ENCODE measurements around the gene SLC25A19. TPM values are rescaled to one million over a fixed set of nuclear protein-coding genes. Genes with fewer than 3 reads are reported as not detected.
"Not testable (repeated sequence)": the region's sequence is repeated elsewhere in the genome, so short reads cannot be mapped to it uniquely, and the experiment has no call there.

Gene SLC25A19
- total RNA-seq, 1 donor from 2014 or later, result 7.1 TPM

- TF ChIP-seq, protein P1, sequence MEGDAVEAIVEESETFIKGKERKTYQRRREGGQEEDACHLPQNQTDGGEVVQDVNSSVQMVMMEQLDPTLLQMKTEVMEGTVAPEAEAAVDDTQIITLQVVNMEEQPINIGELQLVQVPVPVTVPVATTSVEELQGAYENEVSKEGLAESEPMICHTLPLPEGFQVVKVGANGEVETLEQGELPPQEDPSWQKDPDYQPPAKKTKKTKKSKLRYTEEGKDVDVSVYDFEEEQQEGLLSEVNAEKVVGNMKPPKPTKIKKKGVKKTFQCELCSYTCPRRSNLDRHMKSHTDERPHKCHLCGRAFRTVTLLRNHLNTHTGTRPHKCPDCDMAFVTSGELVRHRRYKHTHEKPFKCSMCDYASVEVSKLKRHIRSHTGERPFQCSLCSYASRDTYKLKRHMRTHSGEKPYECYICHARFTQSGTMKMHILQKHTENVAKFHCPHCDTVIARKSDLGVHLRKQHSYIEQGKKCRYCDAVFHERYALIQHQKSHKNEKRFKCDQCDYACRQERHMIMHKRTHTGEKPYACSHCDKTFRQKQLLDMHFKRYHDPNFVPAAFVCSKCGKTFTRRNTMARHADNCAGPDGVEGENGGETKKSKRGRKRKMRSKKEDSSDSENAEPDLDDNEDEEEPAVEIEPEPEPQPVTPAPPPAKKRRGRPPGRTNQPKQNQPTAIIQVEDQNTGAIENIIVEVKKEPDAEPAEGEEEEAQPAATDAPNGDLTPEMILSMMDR (IDR thresholded peaks at IDR 0.05; ENCODE audit: insufficient read depth, low read length, poor library complexity, severe bottlenecking), result no peak
- Histone ChIP-seq H3K27me3 (ENCODE audit: control insufficient read depth, insufficient read depth, low read length) (no peaks in the 10 kb centered on the region), H3K36me3 (ENCODE audit: control insufficient read depth, insufficient read depth, low read length) (no peaks in the 10 kb centered on the region), H3K4me3 (ENCODE audit: low read depth, low read length) (no peak overlapping the region)
- DNase-seq (ENCODE audit: low read depth), result no peak
These were observed 2.0 kb downstream of the SLC25A19 start for GRCh38 chr17:75287221-75287620.

DNA sequence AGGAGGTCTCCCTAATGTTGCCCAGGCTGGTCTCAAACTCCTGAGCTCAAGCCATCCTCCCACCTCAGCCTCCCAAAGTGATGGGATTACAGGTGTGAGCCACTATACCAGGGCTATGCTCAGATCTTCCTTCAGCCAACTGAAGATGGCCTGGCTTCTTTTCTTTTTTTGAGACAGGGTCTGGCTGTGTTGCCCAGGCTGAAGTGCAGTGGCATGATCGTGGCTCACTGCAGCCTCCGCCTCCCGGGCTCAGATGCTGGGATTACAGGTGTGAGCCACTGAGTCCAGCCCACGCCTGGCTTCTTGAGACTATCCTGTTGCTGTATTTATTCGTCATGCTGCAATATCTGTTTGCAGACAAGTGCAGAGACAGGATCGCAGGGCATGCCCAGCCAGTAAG is 4.1 kb downstream of the SLC25A19 start:
- H3K27me3 ChIP-seq (ENCODE audit: control insufficient read depth, insufficient read depth, low read length), result no peaks in the 10 kb centered on the region
- H3K36me3 ChIP-seq (ENCODE audit: control insufficient read depth, insufficient read depth, low read length), result no peaks in the 10 kb centered on the region
- no peak overlapping the region for H3K4me3 ChIP-seq (ENCODE audit: low read depth, low read length)
- TF ChIP-seq, protein P1 (IDR thresholded peaks at IDR 0.05; ENCODE audit: insufficient read depth, low read length, poor library complexity, severe bottlenecking), result no peak
- DNase-seq (ENCODE audit: low read depth), result no peak

DNA sequence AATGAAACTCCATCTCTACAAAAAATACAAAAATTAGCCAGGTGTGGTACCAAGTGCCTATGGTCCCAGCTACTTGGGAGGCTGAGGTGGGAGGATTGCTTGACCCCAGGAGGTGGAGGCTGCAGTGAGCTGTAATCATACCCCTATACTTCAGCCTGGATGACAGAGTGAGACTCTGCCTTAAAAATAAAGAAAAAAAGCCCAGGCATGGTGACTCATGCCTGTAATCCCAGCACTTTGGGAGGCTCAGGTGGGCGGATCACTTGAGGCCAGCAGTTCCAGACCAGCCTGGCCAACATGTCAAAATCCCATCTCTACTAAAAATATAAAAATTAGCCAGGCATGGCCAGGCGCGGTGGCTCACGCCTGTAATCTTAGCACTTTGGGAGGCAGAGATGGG is 9.0 kb downstream of the SLC25A19 start:
- not testable (repeated sequence) for H3K4me3 ChIP-seq (ENCODE audit: low read depth, low read length); H3K36me3 ChIP-seq (ENCODE audit: control insufficient read depth, insufficient read depth, low read length); H3K27me3 ChIP-seq (ENCODE audit: control insufficient read depth, insufficient read depth, low read length); DNase-seq (ENCODE audit: low read depth)

DNA sequence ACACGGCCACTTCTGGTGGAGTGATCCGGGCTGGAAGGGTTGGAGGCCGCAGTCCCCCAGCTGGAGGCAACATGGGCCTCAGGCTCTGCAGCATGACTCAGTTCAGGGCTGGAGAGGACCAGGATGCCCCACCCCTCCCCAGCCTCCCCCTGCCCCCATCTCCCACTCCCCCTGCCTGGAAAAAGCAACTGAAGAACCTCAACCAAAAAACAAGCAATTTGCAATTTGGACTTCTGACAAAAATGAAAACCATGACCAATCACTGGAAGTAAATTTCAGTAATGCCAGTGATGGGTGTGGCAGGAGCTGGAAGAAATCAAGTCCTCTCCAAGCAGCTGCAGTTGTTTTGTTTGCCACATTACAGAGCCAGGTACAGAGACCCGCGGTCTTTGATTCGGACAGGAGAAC is 11.6 kb downstream of the SLC25A19 start:
- DNase-seq (ENCODE audit: low read depth), result no peak
- H3K4me3 ChIP-seq (ENCODE audit: low read depth, low read length), result no peak overlapping the region
- TF ChIP-seq, protein P1 (IDR thresholded peaks at IDR 0.05; ENCODE audit: insufficient read depth, low read length, poor library complexity, severe bottlenecking), result no peak
- H3K27me3 ChIP-seq (ENCODE audit: control insufficient read depth, insufficient read depth, low read length), result no peaks in the 10 kb centered on the region
- H3K36me3 ChIP-seq (ENCODE audit: control insufficient read depth, insufficient read depth, low read length), result peaks cover 2% of the 10 kb centered on the region

- no peak for DNase-seq (ENCODE audit: low read depth)
- Histone ChIP-seq H3K4me3 (ENCODE audit: low read depth, low read length) (no peak overlapping the region), H3K27me3 (ENCODE audit: control insufficient read depth, insufficient read depth, low read length) (no peaks in the 10 kb centered on the region), H3K36me3 (ENCODE audit: control insufficient read depth, insufficient read depth, low read length) (peaks cover 2% of the 10 kb centered on the region)
- TF ChIP-seq, protein P1 (IDR thresholded peaks at IDR 0.05; ENCODE audit: insufficient read depth, low read length, poor library complexity, severe bottlenecking), result no peak
These were observed 15.1 kb downstream of the SLC25A19 start for GRCh38 chr17:75273977-75274708.

GRCh38 chr17:75272848-75273184 is 16.4 kb downstream of the SLC25A19 start:
- H3K27me3 ChIP-seq (ENCODE audit: control insufficient read depth, insufficient read depth, low read length), result no peaks in the 10 kb centered on the region
- TF ChIP-seq, protein P1 (IDR thresholded peaks at IDR 0.05; ENCODE audit: insufficient read depth, low read length, poor library complexity, severe bottlenecking), result no peak
- no peak for DNase-seq (ENCODE audit: low read depth)
- peaks cover 2% of the 10 kb centered on the region for H3K36me3 ChIP-seq (ENCODE audit: control insufficient read depth, insufficient read depth, low read length)
- H3K4me3 ChIP-seq (ENCODE audit: low read depth, low read length), result no peak overlapping the region

Data from kidney epithelial cell (primary cell).